Right ventricle myocardium inferior (tissue), 1 donor: ENCODE measurements around the gene ABLIM2. TPM values are rescaled to one million over a fixed set of nuclear protein-coding genes. Genes with fewer than 3 reads are reported as not detected.
A peak's percentile ranks its signal among the peaks of the same experiment; 100 is the strongest.

Experiments
- ATAC-seq: fragments of 200-7000 bp; cut with Tn5 transposase; one replicate; pipeline ENCODE4 v1.9.1; 2020; ENCODE audit warnings: mild to moderate bottlenecking, moderate library complexity
- DNase-seq: peaks from one replicate; pipeline ENCODE4 v3.0.0; 2021; ENCODE audit errors: missing footprints
- intact Hi-C: fragments of 100-400 bp; cut with DNase I; formaldehyde crosslinking; loops from one replicate; pipeline ENCODE4 v1.11.0; 2022
- total RNA-seq: library from RNA; stranded (reverse); fragmentation: NEBNext Ultra II Directional; extraction: Animal tissue kit (Norgen Biotek cat#: 25700); gene quantifications from one replicate; pipeline ENCODE4 v1.2.1, GENCODE V29; 2021
- donor health status: DM: no; HTN: yes; CAD: no; lungs with severe emphysema.

ABLIM2 gene
- total RNA-seq, 1 donor from 2014 or later = 24.9 TPM

DNA sequence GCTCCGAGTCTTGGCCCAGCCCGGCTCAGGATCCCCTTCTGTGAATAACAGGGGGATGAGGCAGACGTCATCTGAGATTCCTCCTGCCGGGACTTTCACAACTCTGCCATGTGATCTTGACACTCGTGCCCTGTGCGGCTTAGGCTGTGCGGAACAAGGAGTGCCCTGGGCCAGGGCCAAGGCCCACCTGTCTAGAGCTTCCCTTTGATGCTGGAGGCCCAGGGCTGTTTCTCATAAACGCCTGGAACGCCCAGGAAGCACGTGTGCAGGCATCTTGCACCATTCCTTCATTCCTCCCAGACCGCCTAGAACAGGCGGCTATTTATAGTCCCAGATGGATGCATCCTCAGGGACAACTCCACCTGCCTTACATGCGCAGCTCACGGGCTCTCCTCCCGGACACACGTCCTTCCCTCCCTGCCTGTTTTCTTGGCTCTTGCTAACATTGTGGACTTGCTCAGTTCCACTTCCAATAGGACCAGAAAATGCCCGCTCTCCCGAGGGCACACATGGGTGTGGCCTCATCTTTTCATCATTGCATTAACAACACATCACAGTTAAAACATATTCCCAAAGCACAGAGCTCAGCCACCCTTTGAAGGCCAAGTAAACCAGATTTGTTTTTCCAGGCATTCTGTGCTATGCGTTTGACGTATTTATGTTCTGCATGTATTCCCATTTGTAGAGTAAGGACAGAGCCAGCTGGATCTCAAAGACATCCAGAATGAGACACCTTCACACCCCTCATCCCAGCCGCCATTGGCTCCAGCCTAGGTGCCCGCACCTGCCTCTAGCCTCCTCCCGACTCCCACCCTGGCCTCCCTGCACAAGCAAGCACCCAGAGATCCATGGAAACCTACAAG, 57.2 kb downstream of the ABLIM2 start:
- ATAC-seq = peak; percentile 38
- intact Hi-C loops = no loop called here
- peak; percentile 67 for DNase-seq

DNA sequence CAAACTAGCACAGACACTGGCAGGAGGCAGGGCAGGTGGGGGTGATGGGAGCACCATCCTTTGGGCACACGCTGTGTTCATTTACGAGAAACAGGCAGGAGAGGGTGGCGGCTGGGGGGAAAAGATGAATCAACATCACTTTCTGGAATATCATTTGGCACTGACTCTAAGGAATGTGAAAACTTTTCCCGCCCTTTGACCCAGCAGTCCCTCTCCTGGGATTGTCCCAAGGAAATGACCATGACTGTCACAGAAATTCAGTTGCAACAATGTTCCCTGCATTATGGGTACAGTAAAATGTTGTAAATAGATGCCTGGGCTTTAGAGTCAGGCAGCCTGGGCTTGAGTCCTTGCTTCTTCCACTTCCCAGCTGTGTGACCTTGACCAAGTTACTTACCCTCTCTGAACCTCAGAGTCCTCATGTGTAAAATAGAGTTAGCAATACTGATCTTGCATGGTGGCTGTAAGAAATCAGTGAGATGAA, 58.6 kb downstream of the ABLIM2 start:
- DNase-seq (peak; percentile 27), ATAC-seq (no peak)
- intact Hi-C loops = no loop called here

DNA sequence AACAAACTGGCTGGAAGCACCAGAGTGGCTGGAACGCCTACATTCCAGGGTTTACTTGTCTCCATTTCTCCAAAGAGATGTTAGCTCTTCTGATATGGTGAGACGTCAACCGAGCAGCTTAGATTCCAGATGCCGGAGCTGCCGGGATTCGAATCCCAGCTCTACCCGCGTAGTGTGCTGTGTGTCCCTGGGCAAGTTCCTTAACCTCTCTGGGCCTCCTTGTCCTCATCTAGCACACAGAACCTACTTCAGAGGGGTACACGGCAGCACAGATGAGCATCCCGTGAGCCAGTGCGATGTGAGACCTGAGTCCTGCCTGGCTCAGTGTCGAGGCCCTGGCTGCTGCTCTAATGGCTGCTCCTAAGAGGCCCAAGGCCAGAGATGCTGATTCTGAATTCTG, 60.1 kb downstream of the ABLIM2 start:
- intact Hi-C loops = no loop called here
- ATAC-seq = no peak
- DNase-seq = peak; percentile 26

DNA sequence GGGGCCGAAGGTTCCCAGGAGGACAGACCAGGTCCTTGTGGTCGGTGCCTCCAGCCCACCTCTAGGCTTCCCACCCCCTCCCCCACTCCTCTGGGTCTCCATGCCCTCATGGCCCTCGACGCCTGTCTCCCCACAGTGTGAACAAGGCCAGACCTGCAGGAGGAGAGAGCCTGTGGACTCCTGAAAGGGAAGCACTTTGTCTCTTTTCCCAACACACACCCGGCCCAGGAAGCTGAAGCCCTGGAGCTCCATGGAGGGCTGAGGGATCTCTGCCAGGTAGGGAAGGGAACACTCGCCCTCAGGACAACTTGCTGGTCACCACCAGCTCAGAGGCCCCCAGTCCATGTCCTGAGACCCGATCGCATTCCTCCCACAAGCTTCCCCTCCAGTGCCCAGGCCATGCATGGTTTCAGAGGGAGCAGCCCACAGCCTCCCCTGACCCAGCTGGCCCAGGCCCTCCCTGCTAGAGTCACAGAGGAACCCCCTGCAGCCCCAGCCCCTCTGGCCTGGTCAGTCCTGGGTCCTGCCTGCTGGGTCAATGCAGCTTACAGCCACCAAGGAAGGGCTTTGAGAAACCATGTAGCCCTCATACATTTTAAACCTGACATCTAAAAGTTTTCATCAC, 60.8 kb downstream of the ABLIM2 start:
- intact Hi-C loops = no loop called here
- no peak for ATAC-seq
- peak; percentile 53 for DNase-seq

DNA sequence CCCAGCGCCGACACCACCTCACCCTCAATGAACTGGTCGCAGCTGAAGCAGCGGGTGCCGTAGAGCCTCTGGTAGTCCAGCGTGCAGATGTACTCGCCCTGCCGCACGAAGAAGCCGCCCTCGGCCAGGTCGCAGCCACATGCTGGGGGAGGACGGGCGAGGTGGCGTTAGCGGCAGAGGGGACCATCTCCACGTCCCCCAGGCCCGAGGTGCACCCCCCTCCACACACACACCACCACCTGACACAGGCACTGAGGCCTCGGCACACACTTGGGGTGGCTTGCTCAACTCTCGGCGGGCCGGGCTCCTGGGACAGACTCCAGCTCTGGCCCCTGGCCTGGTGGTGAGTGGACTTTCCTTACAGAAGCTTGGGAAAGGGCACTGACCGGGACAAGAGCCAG, 61.5 kb downstream of the ABLIM2 start:
- no peak for ATAC-seq
- peak; percentile 45 for DNase-seq
- intact Hi-C loops = no loop called here

DNA sequence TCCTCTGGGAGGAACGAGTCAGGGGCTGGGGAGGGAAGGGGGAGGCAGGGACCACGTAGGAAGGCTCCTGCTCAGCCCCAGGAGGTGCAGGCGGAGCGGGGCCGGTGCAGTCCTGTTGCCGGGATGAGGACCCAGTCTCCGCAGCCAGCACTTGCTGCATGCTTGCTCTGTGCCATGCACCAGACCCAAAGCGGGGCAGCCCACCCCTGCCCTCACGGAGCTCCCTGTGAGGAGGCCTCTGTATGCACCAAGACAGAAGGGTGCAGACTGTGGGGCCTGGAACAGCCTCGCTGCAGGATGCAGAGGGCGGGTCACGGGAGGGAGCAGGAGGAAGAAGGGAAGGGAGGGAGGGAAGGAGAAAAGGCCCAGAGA, 61.9 kb downstream of the ABLIM2 start:
- ATAC-seq (no peak), DNase-seq (peak; percentile 61)
- intact Hi-C loops = no loop called here

DNA sequence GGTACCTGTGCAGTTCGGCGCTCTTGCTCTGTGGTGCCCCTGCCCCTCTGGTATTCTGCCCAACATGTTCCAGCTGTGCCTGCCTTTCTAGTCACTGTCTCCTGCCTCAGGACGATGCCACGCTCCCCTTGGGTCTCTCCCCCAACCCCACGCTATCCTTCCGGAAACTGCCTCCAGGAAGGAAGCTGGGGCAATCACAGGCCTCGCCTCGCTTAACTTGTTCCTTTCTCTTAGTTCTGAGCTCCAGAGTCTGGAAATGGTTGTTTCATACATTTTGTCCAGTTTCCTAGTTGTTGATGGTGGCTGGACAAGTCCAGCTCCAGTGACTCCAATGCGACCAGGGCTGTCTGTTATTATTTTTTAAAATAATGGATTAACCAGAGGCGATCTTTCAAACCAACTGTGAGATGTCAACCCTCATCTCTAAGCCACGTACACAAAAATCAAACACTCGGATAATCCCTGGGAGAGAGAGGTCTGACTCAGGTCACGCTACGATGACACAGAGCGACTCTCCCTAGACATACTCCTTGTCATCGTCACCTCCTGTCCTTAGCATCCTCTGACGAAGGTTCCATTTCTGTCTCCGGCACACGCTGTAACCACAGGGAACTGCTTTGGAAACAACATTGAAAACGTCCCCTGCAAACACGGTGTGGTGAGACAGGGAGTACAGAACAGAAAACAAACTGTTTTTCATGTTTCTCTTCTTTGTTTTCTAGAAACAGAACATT, 62.5 kb downstream of the ABLIM2 start:
- DNase-seq (peak; percentile 23), ATAC-seq (no peak)
- intact Hi-C loops = no loop called here

DNA sequence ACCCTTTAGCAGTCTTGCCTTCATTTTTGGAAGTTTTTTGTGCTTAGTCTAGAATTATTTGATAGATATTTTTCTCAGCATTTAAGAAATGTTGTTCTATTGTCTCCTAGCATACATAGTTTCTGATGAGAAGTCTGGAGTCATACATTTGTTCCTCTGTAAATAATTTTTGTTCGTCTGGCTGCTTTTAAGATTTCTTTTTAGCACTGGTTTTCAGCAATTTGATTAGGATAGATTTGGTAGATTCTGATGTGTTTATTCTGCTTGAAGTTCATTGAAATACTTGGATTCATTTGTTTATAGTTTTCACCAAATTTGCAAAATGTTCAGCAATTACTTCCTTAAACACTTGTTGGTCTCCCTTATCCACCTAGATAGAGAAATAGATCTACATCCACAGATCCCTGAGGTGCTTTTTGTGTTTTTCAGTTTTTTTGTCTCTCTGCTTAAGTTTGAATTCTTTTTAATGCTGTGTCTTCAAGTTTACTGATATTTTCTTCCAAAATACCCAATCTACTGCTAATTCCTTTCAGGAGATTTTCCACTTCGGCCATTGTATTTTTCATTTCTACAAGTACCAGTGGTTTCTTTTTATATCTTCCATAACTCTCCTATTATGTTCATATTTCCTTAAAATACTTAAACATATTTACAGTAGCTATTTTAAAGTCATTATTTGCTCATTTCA, 64.9 kb downstream of the ABLIM2 start:
- ATAC-seq (no peak), DNase-seq (no peak)
- intact Hi-C loops = no loop called here

DNA sequence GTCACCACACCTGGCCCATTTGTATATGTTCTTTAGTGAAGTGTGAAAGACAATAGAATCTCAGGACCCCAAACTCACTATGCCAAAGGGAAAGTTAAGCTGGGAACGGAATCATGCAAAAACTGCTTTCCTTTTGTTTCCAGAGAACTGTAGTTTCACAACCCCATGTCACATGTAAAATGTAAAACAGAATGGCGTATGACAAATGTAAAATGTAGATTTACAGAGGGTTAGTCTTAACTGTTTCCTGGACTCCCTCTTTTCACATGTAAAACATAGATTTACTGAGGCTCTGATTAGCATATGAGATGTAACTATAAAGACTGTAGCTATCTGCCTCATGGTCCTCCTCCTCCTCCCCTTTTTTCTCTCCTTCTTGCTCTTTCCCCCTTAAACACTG, 66.3 kb downstream of the ABLIM2 start:
- no peak for ATAC-seq
- intact Hi-C loops = no loop called here

DNA sequence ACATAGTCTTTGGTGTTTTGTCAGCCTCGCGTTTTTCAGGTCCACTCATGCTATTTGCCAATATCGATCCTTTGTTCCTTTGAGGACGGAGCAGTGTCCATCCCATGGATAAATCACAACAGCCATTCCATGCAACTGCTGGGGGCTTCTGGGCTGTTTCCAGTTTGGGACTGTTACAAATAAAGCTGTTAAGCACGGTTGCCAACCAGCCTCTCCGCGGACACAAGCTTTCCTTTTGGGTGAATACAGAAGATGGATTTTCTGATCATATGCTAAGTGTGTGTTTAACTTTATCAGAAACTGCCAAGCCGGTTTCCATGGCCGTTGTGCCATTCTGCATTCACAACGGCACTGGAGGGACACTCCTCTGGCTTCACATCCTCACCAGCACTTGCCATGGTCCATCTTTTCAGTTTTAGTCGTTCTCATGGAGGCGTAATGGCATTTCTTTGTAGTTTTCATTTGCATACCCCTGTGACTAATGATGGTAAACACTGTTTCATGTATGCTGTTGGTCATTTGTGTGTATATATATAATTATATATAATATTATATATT, 67.8 kb downstream of the ABLIM2 start:
- intact Hi-C loops = no loop called here
- ATAC-seq (no peak), DNase-seq (no peak)

More for the DNA sequence above, 66.3 kb downstream of the ABLIM2 start:
- DNase-seq = no peak

DNA sequence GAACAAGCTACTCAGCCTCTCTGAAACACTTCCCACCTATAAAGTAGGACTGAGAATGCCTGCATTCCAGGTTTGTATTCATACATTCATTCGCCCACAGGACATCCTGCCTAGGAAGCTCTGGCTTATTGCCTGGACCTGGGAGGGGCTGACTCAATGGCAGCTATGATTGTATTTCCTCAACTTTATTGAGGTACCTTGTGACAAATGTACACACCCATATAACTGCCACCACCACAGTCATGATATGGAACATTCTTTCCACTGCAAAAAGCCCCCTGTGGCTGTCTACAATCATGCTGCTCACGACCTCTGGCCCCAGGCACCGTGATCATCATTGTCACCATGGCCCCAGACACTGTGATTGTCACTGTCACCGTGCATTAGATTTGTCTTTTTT, 68.3 kb downstream of the ABLIM2 start:
- intact Hi-C loops = no loop called here
- ATAC-seq = no peak
- DNase-seq = peak; percentile 64

DNA sequence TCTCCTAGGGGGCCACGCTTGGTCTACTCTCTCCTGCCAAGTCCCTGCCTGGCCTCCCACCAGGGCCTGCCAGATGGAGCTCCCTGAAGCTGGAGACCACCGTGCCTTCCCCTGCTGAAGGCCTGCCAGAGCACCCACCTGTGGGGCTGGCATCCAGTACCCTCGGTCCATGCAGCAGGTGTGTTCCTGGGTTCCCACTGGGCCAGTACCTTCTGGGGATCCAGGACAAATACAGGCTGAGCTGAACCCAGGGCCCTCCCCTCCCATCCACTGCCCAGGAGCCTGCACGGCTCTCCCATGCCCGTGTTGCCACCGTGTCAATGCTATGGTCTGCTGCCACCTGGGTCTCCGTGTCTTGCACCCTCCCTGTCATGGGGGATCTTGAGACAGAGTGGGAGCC, 68.8 kb downstream of the ABLIM2 start:
- DNase-seq = peak; percentile 33
- intact Hi-C loops = no loop called here
- ATAC-seq = no peak

DNA sequence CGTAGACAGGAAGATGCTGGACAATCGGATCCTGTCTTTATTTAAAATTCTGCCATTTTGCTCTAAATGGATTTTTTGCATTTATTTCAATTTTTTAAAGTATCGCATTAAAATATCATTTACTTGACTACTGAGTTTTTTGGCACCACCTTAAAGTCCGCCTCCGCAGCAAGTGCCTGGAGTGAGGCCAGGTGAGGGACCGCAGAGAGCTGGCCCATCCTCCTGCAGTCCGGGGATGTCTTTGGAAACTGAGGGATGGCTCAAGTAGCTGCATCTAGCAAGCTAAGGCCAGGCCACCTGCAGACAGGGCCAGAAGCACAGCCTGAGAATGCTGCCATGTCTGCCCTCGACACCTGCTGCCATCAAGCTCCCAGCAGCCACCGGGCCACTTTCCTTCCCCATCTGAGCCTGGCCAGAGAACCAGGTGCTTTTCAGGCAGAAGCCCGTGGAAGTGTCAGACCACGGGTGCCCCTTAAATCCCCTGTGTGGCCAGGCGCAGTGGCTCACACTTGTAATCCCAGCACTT, 69.6 kb downstream of the ABLIM2 start:
- peak; percentile 17 for DNase-seq
- ATAC-seq = no peak
- intact Hi-C loops = no loop called here

DNA sequence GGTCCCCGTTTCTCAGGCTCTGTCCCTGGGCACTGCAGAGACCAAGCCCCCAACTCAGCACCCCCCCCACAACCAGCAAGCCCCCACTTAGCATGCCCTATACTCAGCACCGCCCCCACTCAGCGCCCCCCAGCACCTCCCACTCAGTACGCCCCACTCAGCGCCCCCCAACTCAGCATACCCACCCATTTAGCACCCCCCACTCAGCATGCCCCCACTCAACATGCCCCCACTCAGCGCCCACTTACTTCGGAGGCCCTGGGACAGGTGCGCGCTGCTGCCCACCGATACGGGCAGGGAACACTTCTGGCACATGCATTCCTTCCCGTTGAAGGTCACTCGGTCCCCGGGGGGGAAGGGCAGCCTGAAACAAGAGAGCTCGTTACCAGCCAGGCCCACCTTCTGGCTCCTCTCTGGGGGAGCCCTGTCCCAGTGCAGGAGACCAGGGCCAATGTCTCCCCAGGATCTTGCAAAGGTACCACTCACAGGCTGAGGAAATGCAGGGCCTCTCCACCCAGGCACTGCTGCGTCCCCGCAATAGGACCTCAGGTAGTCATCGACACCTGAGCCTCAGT, 70.6 kb downstream of the ABLIM2 start:
- peak; percentile 52 for DNase-seq
- ATAC-seq = no peak
- intact Hi-C loops = no loop called here

DNA sequence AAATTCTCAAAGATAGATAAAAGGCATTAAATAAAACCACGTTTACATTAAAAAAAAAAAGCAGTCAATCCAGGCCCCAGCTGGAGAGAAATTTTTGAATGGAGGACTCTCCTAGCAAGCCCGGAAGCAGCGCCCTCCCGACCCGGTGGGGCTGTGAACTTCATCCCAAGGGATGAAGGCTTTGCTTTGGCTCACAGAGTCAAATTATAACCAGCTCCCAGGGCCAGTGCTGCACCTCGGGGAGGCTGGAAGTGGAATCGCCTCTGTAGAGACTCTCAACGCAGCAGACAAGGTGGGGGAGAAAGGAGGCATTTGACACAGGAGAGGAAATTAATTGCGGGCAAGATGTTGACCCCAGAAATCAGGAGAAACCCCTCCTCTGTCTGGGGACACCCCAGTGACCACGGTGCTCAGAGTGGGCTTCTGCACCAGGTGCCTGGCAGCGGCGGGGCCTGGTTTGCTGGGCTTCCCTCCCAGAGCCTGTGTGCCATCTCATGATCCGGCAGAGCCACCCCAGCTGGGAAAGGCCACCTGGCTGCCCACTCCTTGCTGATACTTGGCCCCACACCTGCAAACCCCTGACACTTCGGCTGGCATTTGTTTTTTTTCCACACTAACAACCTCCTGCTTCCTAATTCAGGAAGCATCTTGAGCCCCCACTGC, 71.7 kb downstream of the ABLIM2 start:
- peak; percentile 61 for DNase-seq
- ATAC-seq = no peak
- intact Hi-C loops = no loop called here

DNA sequence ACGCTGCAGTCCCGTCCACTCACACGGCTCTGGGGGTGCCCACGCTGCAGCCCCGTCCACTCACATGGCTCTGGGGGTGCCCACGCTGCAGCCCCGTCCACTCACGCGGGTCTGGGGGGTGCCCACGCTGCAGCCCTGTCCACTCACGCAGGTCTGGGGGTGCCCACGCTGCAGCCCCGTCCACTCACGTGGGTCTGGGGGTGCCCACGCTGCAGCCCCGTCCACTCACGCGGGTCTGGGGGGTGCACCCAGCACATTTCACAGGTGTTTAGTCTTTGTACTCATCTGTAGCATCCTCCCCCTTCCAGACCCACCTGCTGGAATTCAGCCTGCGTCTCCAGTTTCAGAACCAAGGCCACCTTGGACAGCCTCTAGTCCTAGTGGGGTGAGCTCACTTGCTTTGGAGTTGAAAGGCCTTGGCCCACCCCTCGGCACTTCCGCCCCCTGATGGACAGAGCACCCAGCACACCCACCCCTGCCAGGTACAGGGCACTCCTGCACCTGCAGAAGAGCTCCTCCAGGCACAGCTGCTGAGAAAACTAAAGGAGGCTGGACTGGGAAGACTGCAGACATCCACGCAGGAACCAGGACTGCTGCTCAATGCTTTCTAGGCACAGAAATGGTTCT, 73.0 kb downstream of the ABLIM2 start:
- ATAC-seq (no peak), DNase-seq (peak; percentile 11)
- intact Hi-C loops = no loop called here

DNA sequence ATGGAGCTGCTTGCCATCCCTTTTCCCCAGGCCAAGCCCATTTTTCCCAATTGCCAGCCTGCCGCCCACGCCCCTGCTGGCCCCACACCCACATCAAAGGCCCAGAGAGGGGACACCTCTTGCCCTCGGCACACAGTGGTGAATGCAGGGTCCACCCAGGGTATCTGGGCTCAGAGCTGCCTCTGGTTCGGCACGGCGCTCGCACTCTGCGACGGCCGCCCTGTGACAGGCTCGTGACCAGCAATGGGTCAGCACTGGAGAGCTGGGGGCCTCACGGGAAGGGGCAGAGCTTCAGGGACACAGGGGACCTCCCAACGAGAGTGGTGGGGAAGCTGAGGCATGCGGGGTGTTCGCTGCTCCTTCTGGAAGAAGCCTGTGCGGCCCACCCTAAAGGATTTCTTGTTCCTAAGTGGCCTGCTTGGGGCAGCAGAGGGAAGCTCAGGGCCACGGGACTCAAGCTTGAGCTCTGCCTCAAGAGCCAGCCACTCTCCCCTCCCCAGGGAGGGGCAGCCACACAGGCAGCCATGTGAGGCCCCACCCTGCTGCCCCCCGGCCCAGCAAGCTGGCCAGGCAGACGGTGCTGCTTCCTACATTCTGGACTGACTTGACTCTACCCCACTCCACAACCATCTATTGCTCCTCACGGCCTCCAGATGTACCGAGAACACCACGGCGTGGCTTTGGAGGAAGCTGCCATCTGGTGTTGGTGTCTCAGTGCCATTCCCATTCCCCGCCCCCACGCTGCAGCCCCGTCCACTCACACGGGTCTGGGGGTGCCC, 73.7 kb downstream of the ABLIM2 start:
- intact Hi-C loops = no loop called here
- ATAC-seq (no peak), DNase-seq (peak; percentile 56)
